IMR-90 (cell line): ENCODE data around the gene MTR. TPM values are rescaled to one million over a fixed set of nuclear protein-coding genes. Genes with fewer than 3 reads are reported as not detected.

Experiments
- ATAC-seq: fragments of 200-7000 bp; cut with Tn5 transposase; 2 replicates; pipeline ENCODE4 v1.9.1; 2020; ENCODE audit warnings: low read depth, mild to moderate bottlenecking, moderate library complexity
- BruUV-seq: library from RNA; stranded (reverse); fragments of 400-500 nt; replicated peaks from 2 replicates; lab custom pipeline; 2021; lab: Mats Ljungman, UMichigan
- CTCF ChIA-PET: fragments of 300-600 bp; formaldehyde crosslinking; extraction: SDS; loops from one replicate; lab custom pipeline; 2021; ENCODE audit warnings: antibody characterized with exemption; lab: Yijun Ruan, JAX
- POLR2A ChIA-PET: fragments of 300-600 bp; sonication (Branson Sonifier 250); formaldehyde crosslinking; loops from one replicate; lab custom pipeline; 2022; ENCODE audit warnings: antibody characterized with exemption; ENCODE audit not compliant: unreplicated experiment; lab: Charles Lee
- DNase-seq: peaks from one replicate; pipeline ENCODE4 v3.0.0; 2013
- H2AFZ ChIP-seq: replicated peaks from 2 replicates; pipeline ENCODE3; 2013; ENCODE audit warnings: low read length, mild to moderate bottlenecking; ENCODE audit not compliant: poor library complexity
- H2AK5ac ChIP-seq: 2 replicates; pipeline ENCODE4 v1.6.1; 2013; ENCODE audit warnings: low read depth, low read length, inconsistent platforms
- H2AK9ac ChIP-seq: replicated peaks from 2 replicates; pipeline ENCODE3; 2013; ENCODE audit warnings: mild to moderate bottlenecking, low read depth, low read length, moderate library complexity; ENCODE audit not compliant: poor library complexity
- H2BK120ac ChIP-seq: 2 replicates; pipeline ENCODE4 v1.6.1; 2013; ENCODE audit warnings: low read depth, low read length, inconsistent platforms
- H2BK15ac ChIP-seq: 3 replicates; pipeline ENCODE4 v1.6.1; 2013; ENCODE audit warnings: low read depth, low read length, inconsistent platforms
- H2BK20ac ChIP-seq: 2 replicates; pipeline ENCODE4 v1.6.1; 2013; ENCODE audit warnings: low read depth, mild to moderate bottlenecking, inconsistent platforms, low read length, moderate library complexity
- H2BK5ac ChIP-seq: 2 replicates; pipeline ENCODE4 v1.6.1; 2013; ENCODE audit warnings: mild to moderate bottlenecking, low read depth, low read length, inconsistent platforms; ENCODE audit not compliant: poor library complexity, severe bottlenecking
- H3K14ac ChIP-seq: replicated peaks from 2 replicates; pipeline ENCODE4 v1.6.1; 2013; ENCODE audit warnings: low read depth, low read length, inconsistent platforms
- H3K18ac ChIP-seq: 2 replicates; pipeline ENCODE4 v1.6.1; 2013; ENCODE audit warnings: low read depth, low read length, control low read depth
- H3K23ac ChIP-seq: 2 replicates; pipeline ENCODE4 v1.6.1; 2013; ENCODE audit warnings: low read depth, low read length, inconsistent platforms
- H3K27ac ChIP-seq: 2 replicates; pipeline ENCODE4 v1.5.1; 2013; ENCODE audit warnings: mild to moderate bottlenecking, control low read depth, low read length; ENCODE audit not compliant: insufficient read depth
- H3K27me3 ChIP-seq: 2 replicates; pipeline ENCODE4 v1.6.1; 2013; ENCODE audit warnings: low read length; ENCODE audit not compliant: control insufficient read depth, insufficient read depth
- H3K36me3 ChIP-seq: 2 replicates; pipeline ENCODE4 v1.6.1; 2013; ENCODE audit warnings: low read length, mixed read lengths; ENCODE audit not compliant: control insufficient read depth, insufficient read depth
- H3K4ac ChIP-seq: 2 replicates; pipeline ENCODE4 v1.6.1; 2013; ENCODE audit warnings: low read depth, low read length, inconsistent platforms
- H3K4me1 ChIP-seq: 2 replicates; pipeline ENCODE4 v1.6.1; 2013; ENCODE audit warnings: low read length, mixed read lengths; ENCODE audit not compliant: control insufficient read depth, insufficient read depth
- H3K4me2 ChIP-seq: 2 replicates; pipeline ENCODE4 v1.6.1; 2013; ENCODE audit warnings: low read depth, mild to moderate bottlenecking, control low read depth, low read length, moderate library complexity
- H3K4me3 ChIP-seq: 2 replicates; pipeline ENCODE4 v1.5.1; 2013; ENCODE audit warnings: low read depth, mild to moderate bottlenecking, control low read depth, low read length, moderate library complexity; ENCODE audit not compliant: insufficient read depth
- H3K56ac ChIP-seq: 2 replicates; pipeline ENCODE4 v1.6.1; 2013; ENCODE audit warnings: low read length, inconsistent platforms; ENCODE audit not compliant: insufficient read depth; ENCODE audit errors: extremely low read depth
- H3K79me1 ChIP-seq, 2 experiments: 2 replicates each; pipeline ENCODE4 v1.6.1; 2013; ENCODE audit warnings: low read length in 2 of 2, inconsistent platforms in 1 of 2, low read depth in 1 of 2
- H3K9ac ChIP-seq: 2 replicates; pipeline ENCODE4 v1.6.1; 2013; ENCODE audit warnings: low read depth, low read length, control low read depth
- H3K9me1 ChIP-seq: 2 replicates; pipeline ENCODE4 v1.6.1; 2013; ENCODE audit warnings: low read length, inconsistent platforms; ENCODE audit not compliant: insufficient read depth
- H3K9me3 ChIP-seq: 2 replicates; pipeline ENCODE4 v1.6.1; 2013; ENCODE audit warnings: low read length; ENCODE audit not compliant: control insufficient read depth, insufficient read depth
- H4K20me1 ChIP-seq: 2 replicates; pipeline ENCODE4 v1.6.1; 2013; ENCODE audit warnings: low read length, inconsistent platforms; ENCODE audit not compliant: insufficient read depth
- H4K5ac ChIP-seq: 2 replicates; pipeline ENCODE4 v1.6.1; 2013; ENCODE audit warnings: mild to moderate bottlenecking, low read depth, low read length, control low read depth
- H4K8ac ChIP-seq, 2 experiments: 2 replicates each; pipeline ENCODE4 v1.6.1; 2013; ENCODE audit warnings: low read depth in 2 of 2, low read length in 2 of 2, control low read depth in 1 of 2, inconsistent platforms in 1 of 2
- H4K91ac ChIP-seq: 2 replicates; pipeline ENCODE4 v1.6.1; 2013; ENCODE audit warnings: low read depth, low read length, inconsistent platforms; ENCODE audit not compliant: insufficient read depth
- BHLHE40 ChIP-seq: fragments of 150-350 bp; IDR thresholded peaks from 2 replicates; pipeline ENCODE4 v1.6.1; 2016; ENCODE audit warnings: mild to moderate bottlenecking, low read depth, low read length
- ELK1 ChIP-seq: fragments of 150-350 bp; IDR thresholded peaks from 2 replicates; pipeline ENCODE4 v1.6.1; 2016; ENCODE audit warnings: low read depth, mild to moderate bottlenecking, low read length, moderate library complexity, borderline replicate concordance
- FOS ChIP-seq: fragments of 150-350 bp; IDR thresholded peaks from 2 replicates; pipeline ENCODE4 v1.6.1; 2016; ENCODE audit warnings: low read depth, low read length
- MAFK ChIP-seq: IDR thresholded peaks from 2 replicates; pipeline ENCODE4 v1.6.1; 2012; ENCODE audit warnings: low read depth, low read length, improper control_type of control experiment
- MXI1 ChIP-seq: IDR thresholded peaks from 2 replicates; pipeline ENCODE4 v1.6.1; 2012; ENCODE audit warnings: low read depth, mild to moderate bottlenecking, low read length, moderate library complexity, borderline replicate concordance
- RAD21 ChIP-seq: IDR thresholded peaks from 2 replicates; pipeline ENCODE4 v1.6.1; 2012; ENCODE audit warnings: low read length, improper control_type of control experiment
- SMC3 ChIP-seq: fragments of 150-350 bp; IDR thresholded peaks from 2 replicates; pipeline ENCODE4 v1.6.1; 2016; ENCODE audit warnings: low read depth, mild to moderate bottlenecking, antibody characterized with exemption, low read length, moderate library complexity
- WGBS, 2 experiments: methylation state at CpG; one replicate each; pipeline versions ENCODE4 v1.1.5 to v1.1.7; 2013; ENCODE audit warnings: missing lambda C conversion rate in 2 of 2; ENCODE audit not compliant: insufficient read length in 1 of 2; ENCODE audit errors: extremely low coverage in 2 of 2; 5-methylcytosine and 5-hydroxymethylcytosine counted together
- dilution Hi-C: fragments of 300-500 bp; cut with HindIII; formaldehyde crosslinking; loops from one replicate; pipeline ENCODE4 v1.14.3; 2018; ENCODE audit warnings: low sequenced_read_pairs; ENCODE audit not compliant: unreplicated experiment
- in situ Hi-C: fragments of 300-500 bp; cut with MboI; formaldehyde crosslinking; loops from 3 replicates; pipeline ENCODE4 v1.14.3; 2019; ENCODE audit warnings: low sequenced_read_pairs, inconsistent platforms, mixed read lengths
- intact Hi-C: fragments of 100-400 bp; cut with micrococcal nuclease; formaldehyde crosslinking; loops from 2 replicates; pipeline ENCODE4 v1.10.0; 2022
- polyA plus RNA-seq, 3 experiments: library from polyadenylated mRNA; depleted of rRNA; stranded (reverse); fragments of >200 nt; gene quantifications; 2 replicates each; pipeline ENCODE4 v1.2.3, GENCODE V29; 2012; ENCODE audit warnings: low replicate concordance in 1 of 3
- total RNA-seq: library from RNA; depleted of rRNA; stranded (reverse); fragments of >200 nt; gene quantifications from 2 replicates; pipeline ENCODE4 v1.2.3, GENCODE V29; 2012
- TF ChIP-seq, protein P1 (sequence below): conservative IDR thresholded peaks from 2 replicates; pipeline ENCODE4 v1.5.1; 2012; ENCODE audit warnings: mild to moderate bottlenecking, low read depth, low read length, improper control_type of control experiment
- TF ChIP-seq, protein P2 (sequence below): fragments of 150-350 bp; IDR thresholded peaks from 2 replicates; pipeline ENCODE4 v1.6.1; 2017; ENCODE audit warnings: mild to moderate bottlenecking, antibody characterized with exemption, low read length, low read depth

The MTR gene
- total and polyA plus RNA-seq, 2 of the 4 experiments (the other 2 are of a cell fraction) = 7.7 to 31.0 TPM

DNA sequence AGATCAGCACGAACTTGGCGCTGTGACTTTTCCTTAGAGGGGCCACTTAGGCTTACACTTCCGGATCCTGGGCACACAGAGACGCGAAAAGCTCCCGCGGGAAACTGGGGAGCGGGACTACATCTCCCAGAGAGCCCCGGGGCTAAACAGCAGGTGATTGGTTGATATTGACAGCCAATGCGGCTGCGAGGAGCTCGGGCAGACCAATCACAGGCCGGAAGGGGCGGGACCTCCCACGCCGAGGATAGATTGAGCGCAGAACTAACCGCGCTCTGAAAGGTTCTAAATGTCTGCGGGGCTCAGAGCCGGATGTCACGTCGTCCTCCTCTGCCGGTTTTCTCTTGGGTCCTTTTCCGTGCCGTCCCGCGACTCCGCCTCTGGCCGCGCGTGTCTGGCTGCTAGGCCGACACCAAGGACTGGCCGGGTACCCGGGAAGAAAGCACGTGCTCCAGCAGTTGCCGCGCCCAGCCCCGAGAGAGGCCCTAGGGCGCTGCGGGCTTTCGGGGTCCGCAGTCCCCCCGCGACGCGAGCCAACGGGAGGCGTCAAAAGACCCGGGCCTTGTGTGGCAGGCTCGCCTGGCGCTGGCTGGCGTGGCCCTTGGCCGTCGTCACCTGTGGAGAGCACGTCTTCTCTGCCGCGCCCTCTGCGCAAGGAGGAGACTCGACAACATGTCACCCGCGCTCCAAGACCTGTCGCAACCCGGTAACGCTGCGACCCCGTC lies at the start of gene MTR (continued):
- no peak for TF ChIP-seq SMC3
- TF ChIP-seq, protein P1, sequence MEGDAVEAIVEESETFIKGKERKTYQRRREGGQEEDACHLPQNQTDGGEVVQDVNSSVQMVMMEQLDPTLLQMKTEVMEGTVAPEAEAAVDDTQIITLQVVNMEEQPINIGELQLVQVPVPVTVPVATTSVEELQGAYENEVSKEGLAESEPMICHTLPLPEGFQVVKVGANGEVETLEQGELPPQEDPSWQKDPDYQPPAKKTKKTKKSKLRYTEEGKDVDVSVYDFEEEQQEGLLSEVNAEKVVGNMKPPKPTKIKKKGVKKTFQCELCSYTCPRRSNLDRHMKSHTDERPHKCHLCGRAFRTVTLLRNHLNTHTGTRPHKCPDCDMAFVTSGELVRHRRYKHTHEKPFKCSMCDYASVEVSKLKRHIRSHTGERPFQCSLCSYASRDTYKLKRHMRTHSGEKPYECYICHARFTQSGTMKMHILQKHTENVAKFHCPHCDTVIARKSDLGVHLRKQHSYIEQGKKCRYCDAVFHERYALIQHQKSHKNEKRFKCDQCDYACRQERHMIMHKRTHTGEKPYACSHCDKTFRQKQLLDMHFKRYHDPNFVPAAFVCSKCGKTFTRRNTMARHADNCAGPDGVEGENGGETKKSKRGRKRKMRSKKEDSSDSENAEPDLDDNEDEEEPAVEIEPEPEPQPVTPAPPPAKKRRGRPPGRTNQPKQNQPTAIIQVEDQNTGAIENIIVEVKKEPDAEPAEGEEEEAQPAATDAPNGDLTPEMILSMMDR = no peak

DNA sequence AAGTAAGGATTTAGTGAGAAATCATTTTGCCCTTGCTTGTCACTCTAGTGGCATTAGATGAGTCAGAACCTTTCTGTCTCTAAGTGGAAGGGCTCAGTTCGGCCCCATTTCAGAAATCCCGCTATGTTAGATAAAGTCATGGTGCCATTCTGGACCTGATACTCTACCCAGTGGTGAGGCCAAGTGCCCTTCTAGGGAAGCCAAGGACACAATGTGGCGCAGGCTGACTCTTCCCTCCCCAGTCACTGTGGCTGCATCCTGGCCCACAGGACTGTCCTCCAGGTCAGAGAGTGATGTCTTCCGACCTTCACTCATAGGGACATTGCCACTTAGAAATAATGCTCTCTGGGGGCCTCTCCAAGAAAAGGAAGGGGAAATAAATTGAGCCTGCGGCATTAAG lies 48.3 kb upstream of the MTR start:
- Histone ChIP-seq H3K9me3 (no peaks in the 10 kb centered on the region), H4K91ac (no peak overlapping the region), H4K20me1 (no peaks in the 10 kb centered on the region), H2BK15ac (no peak overlapping the region), H3K4me2 (no peak overlapping the region), H3K79me1 (no peaks in the 10 kb centered on the region), H2AK9ac (no peak overlapping the region), H2AK5ac (no peak overlapping the region), H3K18ac (no peak overlapping the region), H3K27me3 (no peaks in the 10 kb centered on the region), H2BK20ac (no peak overlapping the region), H2AFZ (no peak overlapping the region), H3K4me1 (no peaks in the 10 kb centered on the region), H3K23ac (no peak overlapping the region), H3K4ac (no peak overlapping the region), H3K14ac (no peak overlapping the region), H4K8ac (no peak overlapping the region), H3K9me1 (no peaks in the 10 kb centered on the region), H4K5ac (no peak overlapping the region), H3K4me3 (no peak overlapping the region), H3K27ac (no peak overlapping the region), H3K56ac (no peak overlapping the region), H2BK5ac (no peak overlapping the region), H3K9ac (no peak overlapping the region), H2BK120ac (no peak overlapping the region), H3K36me3 (no peaks in the 10 kb centered on the region)
- dilution Hi-C loops = no loop called here
- intact Hi-C loops = no loop called here
- ChIA-PET CTCF (interaction anchor here (0.6 kb wide), 1 partner anchor 652 kb away, joined by 3 read pairs; no protein-coding TSS in a partner anchor), POLR2A (no interaction called here)
- no TSS peak for BruUV-seq
- no peak for ATAC-seq
- no peak for DNase-seq
- in situ Hi-C loops = no loop called here
- WGBS, 2 experiments = 100% methylated on average over 1 of the region's 5 CpGs; no CpG with 5 or more reads in 1 of the 2 experiments
- TF ChIP-seq MAFK (no peak), MXI1 (no peak), RAD21 (no peak), BHLHE40 (no peak), ELK1 (no peak), FOS (no peak)
- TF ChIP-seq, protein P1 = no peak
- TF ChIP-seq, protein P2, sequence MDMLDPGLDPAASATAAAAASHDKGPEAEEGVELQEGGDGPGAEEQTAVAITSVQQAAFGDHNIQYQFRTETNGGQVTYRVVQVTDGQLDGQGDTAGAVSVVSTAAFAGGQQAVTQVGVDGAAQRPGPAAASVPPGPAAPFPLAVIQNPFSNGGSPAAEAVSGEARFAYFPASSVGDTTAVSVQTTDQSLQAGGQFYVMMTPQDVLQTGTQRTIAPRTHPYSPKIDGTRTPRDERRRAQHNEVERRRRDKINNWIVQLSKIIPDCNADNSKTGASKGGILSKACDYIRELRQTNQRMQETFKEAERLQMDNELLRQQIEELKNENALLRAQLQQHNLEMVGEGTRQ = no peak
